Activated CD4-positive, CD25-positive, alpha-beta regulatory T cell treated with anti-CD3 and anti-CD28 coated beads, Interleukin-2, amount 50 U/mL, for 72 hours (primary cell): Measurements from ENCODE around the gene LRRC4C.

Experiments
- DNase-seq: peaks from one replicate; pipeline ENCODE4 v3.0.0; 2021

LRRC4C gene

DNA sequence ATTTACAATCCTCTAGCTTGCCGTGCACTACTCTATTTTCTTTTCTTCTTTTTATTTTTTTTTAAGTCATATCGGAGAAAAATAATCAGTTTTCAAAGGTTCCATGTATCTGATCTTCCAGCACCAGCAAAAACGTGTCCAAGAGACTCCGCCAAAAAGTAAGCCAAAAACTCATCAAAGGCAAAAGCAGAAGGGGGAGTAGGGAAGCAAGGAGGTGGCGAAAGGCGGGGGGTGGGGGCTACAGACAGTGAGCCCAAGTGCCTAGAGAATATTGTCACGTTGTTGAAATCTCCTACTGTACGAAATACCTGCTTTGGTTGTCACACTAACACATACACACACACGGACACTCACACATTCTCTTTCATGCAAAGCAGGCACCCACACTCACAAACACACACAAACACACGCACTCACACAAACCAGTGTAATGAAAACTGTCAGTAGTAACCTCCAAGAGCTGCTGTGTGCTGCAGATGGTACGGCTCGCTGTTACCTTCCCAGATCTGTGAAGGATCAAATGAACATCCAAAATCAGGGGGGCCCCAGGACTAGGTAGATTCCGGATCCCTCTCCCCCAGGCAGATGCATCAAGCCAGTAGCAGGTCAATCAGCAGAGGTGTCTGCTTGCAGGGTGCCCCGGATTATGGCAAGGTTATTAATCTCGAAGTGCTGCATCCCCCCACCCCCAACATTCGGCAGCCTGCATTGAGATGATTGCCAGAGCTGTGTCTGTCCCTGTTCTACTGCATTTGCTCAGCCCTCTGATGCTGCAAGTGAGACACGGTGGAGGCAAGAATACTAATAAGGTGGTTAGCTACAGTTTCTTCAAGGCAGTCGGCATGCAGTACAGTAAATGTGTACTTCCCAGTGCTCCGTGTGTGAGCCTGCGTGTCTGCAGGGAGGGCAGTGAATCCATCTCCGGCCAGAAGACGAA is at the start of gene LRRC4C:
TSS of gene LRRC4C (minus strand) at position 188 of the 937 bp plus-strand sequence.
- no peak for DNase-seq

GRCh38 chr11:41508121-41508520 is 48.7 kb upstream of the LRRC4C start:
- DNase-seq = no peak

DNA sequence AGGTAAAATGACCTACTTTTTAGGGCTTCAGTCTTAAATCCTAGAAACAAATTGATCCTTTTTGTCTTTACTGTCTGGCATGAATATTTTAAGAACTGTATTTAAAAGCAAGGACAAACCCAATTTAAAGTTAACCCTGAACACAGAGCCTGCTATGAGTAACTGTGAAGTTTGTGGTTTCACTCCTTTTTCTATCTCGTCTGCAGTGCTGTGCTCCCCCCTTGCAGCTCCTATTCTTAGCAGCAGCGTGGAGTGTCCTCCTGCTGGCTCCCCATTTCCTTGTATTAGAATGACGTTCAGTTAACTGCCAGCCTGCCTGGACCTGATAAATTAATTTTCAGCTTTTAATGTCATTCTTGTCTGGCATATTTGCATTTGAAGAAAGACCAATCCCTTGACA is 40.0 kb upstream of the LRRC4C start:
- no peak for DNase-seq

DNA sequence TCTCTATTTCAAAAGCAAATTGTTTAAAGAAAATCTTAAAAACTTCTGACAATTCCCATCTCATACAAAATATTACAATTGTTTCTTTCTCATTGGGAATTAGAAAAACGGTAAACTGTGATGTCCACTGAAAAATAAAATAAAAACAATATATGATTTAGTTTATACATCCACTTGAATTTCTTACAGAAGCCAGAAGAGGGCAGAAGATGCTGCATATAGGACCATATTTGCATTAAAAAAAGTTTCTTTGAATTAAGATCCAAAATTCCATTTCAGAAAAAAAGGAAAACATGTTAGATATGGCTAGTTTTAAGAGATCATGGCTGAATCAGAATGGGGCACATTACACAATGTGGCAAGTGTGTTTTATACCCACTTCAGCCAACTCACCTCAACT is 39.3 kb upstream of the LRRC4C start:
- DNase-seq = no peak

GRCh38 chr11:41497974-41498373 is 38.5 kb upstream of the LRRC4C start:
- no peak for DNase-seq

GRCh38 chr11:41494716-41495115 is 35.3 kb upstream of the LRRC4C start:
- no peak for DNase-seq

DNA sequence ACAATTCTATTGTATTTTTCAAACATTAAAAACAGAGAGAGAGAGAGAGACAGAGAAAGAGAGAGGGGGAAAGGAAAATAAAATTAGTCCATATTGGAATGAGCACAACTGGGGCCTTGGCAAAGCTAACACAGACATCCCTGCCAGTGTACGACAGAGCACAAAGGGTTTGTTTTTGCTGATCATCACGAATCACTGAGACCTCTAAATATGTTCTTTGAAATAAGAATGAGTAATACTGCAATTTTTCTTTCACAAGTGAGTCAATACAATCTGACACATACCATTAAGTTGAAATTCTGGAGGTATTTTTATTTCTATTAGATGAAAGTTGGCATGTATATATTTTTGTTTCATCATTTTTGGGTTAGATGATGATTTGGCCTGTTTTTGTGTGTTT is 27.0 kb upstream of the LRRC4C start:
- DNase-seq = no peak

GRCh38 chr11:41483956-41484355 is 24.5 kb upstream of the LRRC4C start:
- no peak for DNase-seq

DNA sequence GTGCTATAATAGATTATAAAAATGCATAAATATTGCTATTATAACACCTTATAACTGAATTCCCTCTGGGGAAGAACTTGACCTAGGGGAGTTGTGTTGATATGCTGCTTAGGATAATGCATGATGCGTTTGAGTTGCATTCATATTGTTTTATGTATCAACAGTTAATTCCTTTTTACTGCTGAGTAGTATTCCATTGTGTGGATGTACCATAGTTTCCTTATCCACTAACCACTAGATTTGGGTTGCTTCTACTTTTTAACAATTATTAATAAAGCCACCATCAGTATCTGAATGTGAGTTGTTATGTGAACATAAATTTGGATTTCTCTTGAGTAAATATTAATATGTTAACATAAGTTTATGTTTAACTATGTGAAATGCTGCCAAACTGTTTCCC is 19.7 kb upstream of the LRRC4C start:
- DNase-seq = no peak

DNA sequence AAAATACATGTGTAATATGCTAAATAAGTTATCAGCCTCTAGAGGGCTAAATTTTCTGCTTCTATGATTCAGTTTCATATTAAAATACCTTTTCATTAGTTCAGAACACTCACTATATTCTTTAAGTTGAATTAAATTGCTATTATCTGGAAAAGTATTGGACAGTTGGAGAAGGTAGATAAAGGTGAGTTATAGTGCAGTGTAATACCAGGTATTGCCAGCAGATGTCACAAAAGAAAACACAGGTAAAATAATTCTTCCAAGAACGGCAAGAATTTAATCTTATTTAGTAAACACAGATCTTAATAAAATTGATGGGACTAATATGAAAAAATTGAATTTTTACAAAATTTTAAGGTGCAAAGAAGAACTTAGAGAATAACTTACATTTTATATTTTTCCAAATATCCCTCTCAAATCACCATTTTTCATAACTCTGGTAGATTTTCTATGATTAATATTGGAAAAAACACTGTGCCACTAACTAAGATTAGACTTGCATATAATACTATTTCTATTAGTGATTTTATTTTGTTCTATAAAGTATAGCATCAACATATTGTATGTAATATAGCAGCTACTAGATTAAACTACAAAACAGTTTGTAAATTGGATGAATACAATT is 1.7 kb upstream of the LRRC4C start:
- DNase-seq = no peak

GRCh38 chr11:41458641-41459040 is 811 bp downstream of the LRRC4C start:
- no peak for DNase-seq

- DNase-seq = no peak
Observed at GRCh38 chr11:41458154-41458553, 1.3 kb downstream of the LRRC4C start.

GRCh38 chr11:41457216-41458014 is 2.0 kb downstream of the LRRC4C start:
- DNase-seq = no peak

DNA sequence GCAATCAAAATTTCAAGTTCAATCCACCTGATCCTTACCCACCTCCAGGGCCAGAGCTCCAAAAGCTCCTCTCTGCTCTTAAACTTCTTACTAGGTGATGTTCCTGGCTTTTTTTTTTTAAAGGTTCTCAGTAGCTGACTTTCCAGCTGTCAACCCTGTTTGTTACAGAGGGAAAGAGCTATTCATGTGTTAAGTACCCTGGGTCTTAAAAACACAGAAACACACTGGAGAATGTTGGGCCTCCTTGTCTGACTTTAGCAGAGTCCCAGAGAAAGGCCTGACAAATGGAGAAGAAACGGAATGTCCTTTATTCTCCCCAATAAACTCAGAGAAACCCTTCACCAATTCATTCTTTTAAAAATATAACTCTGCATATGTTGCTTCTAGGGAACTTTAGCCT is 3.2 kb downstream of the LRRC4C start:
- DNase-seq = no peak

DNA sequence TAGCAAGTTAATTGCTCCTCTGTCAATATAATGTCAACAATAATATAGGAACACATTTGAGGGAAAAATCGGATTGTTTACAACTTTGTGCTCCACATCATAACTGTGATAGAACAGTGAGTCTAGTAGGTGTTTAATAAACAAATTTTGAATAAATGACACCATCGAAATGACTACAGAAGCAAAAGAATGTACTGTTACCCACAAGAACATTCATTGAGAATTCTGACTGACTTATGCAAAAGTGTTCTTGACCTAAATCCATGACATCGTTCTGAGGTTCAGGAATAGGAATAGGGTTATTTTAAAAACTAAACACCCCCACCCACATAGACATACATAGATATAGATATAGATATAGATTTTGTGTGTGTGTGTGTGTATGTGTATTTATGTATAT is 8.4 kb downstream of the LRRC4C start:
- DNase-seq = no peak

GRCh38 chr11:41449483-41450050 is 9.9 kb downstream of the LRRC4C start:
- no peak for DNase-seq

- DNase-seq = no peak
Observed at GRCh38 chr11:41446566-41446965, 12.9 kb downstream of the LRRC4C start.

GRCh38 chr11:41446107-41446506 is 13.3 kb downstream of the LRRC4C start:
- no peak for DNase-seq

- no peak for DNase-seq
Observed at GRCh38 chr11:41437006-41437490, 22.4 kb downstream of the LRRC4C start.

DNA sequence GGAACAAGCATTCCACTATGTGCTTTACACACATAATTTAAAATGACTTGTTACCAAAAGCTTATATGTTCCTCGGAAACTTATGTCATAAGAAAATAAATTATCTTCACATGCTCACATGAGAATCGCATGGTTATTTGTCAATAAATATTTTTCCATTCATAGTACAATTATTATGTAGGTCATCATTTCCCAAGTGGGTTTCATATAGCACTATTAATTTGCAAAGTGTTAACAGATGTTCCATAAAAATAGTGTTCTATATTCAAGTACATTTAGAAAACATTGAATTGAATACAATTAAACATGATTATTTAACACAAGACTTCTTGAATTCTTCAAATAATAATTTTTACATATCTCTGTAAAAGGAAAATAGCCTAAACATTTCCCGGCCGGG is 23.9 kb downstream of the LRRC4C start:
- no peak for DNase-seq

- DNase-seq = no peak
Observed at GRCh38 chr11:41431784-41432183, 27.7 kb downstream of the LRRC4C start.

- no peak for DNase-seq
Observed at GRCh38 chr11:41419901-41420300, 39.6 kb downstream of the LRRC4C start.
